GM21360 (cell line): Measurements from ENCODE around the gene CCDC192.

Experiments used
- ATAC-seq: cut with Tn5 transposase; IDR thresholded peaks from one replicate; pipeline ENCODE4 v1.9.1; 2021; ENCODE audit warnings: mild to moderate bottlenecking, moderate library complexity; ENCODE audit not compliant: unreplicated experiment

Gene CCDC192

GRCh38 chr5:127872494-127872893 lies 169.3 kb downstream of the CCDC192 start:
- no peak for ATAC-seq

- peak; percentile 85 for ATAC-seq
These were observed 172.2 kb downstream of the CCDC192 start for GRCh38 chr5:127875235-127876021.

- no peak for ATAC-seq
These were observed 173.2 kb downstream of the CCDC192 start for GRCh38 chr5:127876384-127876783.

GRCh38 chr5:127878174-127878750 lies 175.1 kb downstream of the CCDC192 start:
- ATAC-seq, result no peak

- ATAC-seq, result no peak
These were observed 181.2 kb downstream of the CCDC192 start for GRCh38 chr5:127884416-127884815.

- ATAC-seq, result no peak
These were observed 182.0 kb downstream of the CCDC192 start for GRCh38 chr5:127885176-127885575.

GRCh38 chr5:127886081-127886480 lies 182.9 kb downstream of the CCDC192 start:
- ATAC-seq, result no peak

GRCh38 chr5:127887282-127887681 lies 184.1 kb downstream of the CCDC192 start:
- ATAC-seq, result no peak

GRCh38 chr5:127891942-127892341 lies 188.8 kb downstream of the CCDC192 start:
- ATAC-seq, result no peak

GRCh38 chr5:127892467-127893207 lies 189.4 kb downstream of the CCDC192 start:
- ATAC-seq, result no peak

- no peak for ATAC-seq
These were observed 190.0 kb downstream of the CCDC192 start for GRCh38 chr5:127893232-127893631.

GRCh38 chr5:127894461-127894860 lies 191.3 kb downstream of the CCDC192 start:
- ATAC-seq, result no peak

GRCh38 chr5:127898551-127899213 lies 195.5 kb downstream of the CCDC192 start:
- no peak for ATAC-seq

- no peak for ATAC-seq
These were observed 196.0 kb downstream of the CCDC192 start for GRCh38 chr5:127899214-127899610.

- no peak for ATAC-seq
These were observed 203.5 kb downstream of the CCDC192 start for GRCh38 chr5:127906562-127907204.

- ATAC-seq, result no peak
These were observed 204.7 kb downstream of the CCDC192 start for GRCh38 chr5:127907907-127908306.

- ATAC-seq, result peak; percentile 89
These were observed 205.9 kb downstream of the CCDC192 start for GRCh38 chr5:127909066-127909465.

- ATAC-seq, result no peak
These were observed 206.6 kb downstream of the CCDC192 start for GRCh38 chr5:127909821-127910220.

GRCh38 chr5:127910307-127910956 lies 207.2 kb downstream of the CCDC192 start:
- no peak for ATAC-seq

GRCh38 chr5:127911619-127912018 lies 208.4 kb downstream of the CCDC192 start:
- no peak for ATAC-seq
